Epithelial cell of proximal tubule (primary cell): ENCODE data around the gene GNAS. TPM values are rescaled to one million over a fixed set of nuclear protein-coding genes. Genes with fewer than 3 reads are reported as not detected.
A peak's percentile ranks its signal among the peaks of the same experiment; 100 is the strongest.

ENCODE experiments used
- DNase-seq: peaks from one replicate; pipeline ENCODE4 v3.0.0-alpha.2; 2011; ENCODE audit warnings: low read depth
- H3K4me3 ChIP-seq: 2 replicates; pipeline ENCODE4 v1.5.1; 2011; ENCODE audit warnings: low read depth, mild to moderate bottlenecking, low read length
- CTCF ChIP-seq: conservative IDR thresholded peaks from 2 replicates; pipeline ENCODE4 v1.5.1; 2012; ENCODE audit warnings: low read depth, mild to moderate bottlenecking, low read length
- total RNA-seq: library from RNA; depleted of rRNA; stranded (reverse); fragments of >200 nt; gene quantifications from 2 replicates; pipeline ENCODE4 v1.2.3, GENCODE V29; 2015

The GNAS gene
- 492 and 828 TPM in 2 replicates for total RNA-seq

- no peak for DNase-seq
- TF ChIP-seq CTCF = peak; percentile 70
- H3K4me3 ChIP-seq = peak within 1 kb of the TSS; percentile 76
These were observed at the start of gene GNAS for GRCh38 chr20:58852543-58853271. TSS of gene GNAS (plus strand) at chr20:58852716.

GRCh38 chr20:58803533-58803932 lies 49.0 kb upstream of the GNAS start:
- no peak for DNase-seq
- H3K4me3 ChIP-seq = no peak overlapping the region
- TF ChIP-seq CTCF = no peak

GRCh38 chr20:58807801-58808200 lies 44.7 kb upstream of the GNAS start:
- no peak for DNase-seq
- no peak for TF ChIP-seq CTCF
- no peak overlapping the region for H3K4me3 ChIP-seq

GRCh38 chr20:58808271-58809046 lies 44.1 kb upstream of the GNAS start:
- H3K4me3 ChIP-seq = no peak overlapping the region
- no peak for DNase-seq
- no peak for TF ChIP-seq CTCF

GRCh38 chr20:58810116-58810878 lies 42.2 kb upstream of the GNAS start:
- TF ChIP-seq CTCF = no peak
- no peak overlapping the region for H3K4me3 ChIP-seq
- no peak for DNase-seq

- no peak overlapping the region for H3K4me3 ChIP-seq
- TF ChIP-seq CTCF = no peak
- DNase-seq = no peak
These were observed 41.7 kb upstream of the GNAS start for GRCh38 chr20:58810879-58811250.
